ENCODE measurements around the gene LIN28B. TPM values are rescaled to one million over a fixed set of nuclear protein-coding genes. Genes with fewer than 3 reads are reported as not detected.
"Not testable (repeated sequence)": the region's sequence is repeated elsewhere in the genome, so short reads cannot be mapped to it uniquely, and the experiment has no call there.

Gene LIN28B
- polyA plus RNA-seq, 1 donor from 2014 or later, result not detected

DNA sequence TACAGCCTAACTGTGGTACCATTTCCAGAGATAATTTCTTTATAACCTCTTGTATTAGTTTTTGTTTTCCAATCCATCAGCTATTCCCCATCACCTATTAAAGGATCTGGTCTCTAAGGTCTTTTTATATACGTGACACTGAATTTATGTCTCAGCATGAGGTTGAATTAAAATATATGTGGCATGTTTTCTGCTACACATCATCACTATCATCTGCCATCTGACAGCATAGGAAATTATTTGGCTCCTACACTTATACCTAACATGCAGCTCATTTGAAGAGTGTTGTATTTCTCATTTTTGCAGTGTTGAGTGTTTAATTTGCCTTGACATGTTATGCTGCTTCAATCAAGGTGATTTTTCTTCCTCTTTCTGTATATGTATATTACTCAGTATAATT lies 100.3 kb downstream of the LIN28B start:
- H3K4me1 Mint-ChIP-seq, result no peaks in the 10 kb centered on the region
- peaks cover 0 to 1% (median 0%) of the 10 kb centered on the region in 3 donors for H3K9me3 Mint-ChIP-seq
- no peak overlapping the region for H3K4me3 Mint-ChIP-seq
- peaks cover 1% of the 10 kb centered on the region for H3K36me3 Mint-ChIP-seq
- peaks cover 11% of the 10 kb centered on the region for H3K27me3 Mint-ChIP-seq
- H3K27ac Mint-ChIP-seq, result no peak overlapping the region

DNA sequence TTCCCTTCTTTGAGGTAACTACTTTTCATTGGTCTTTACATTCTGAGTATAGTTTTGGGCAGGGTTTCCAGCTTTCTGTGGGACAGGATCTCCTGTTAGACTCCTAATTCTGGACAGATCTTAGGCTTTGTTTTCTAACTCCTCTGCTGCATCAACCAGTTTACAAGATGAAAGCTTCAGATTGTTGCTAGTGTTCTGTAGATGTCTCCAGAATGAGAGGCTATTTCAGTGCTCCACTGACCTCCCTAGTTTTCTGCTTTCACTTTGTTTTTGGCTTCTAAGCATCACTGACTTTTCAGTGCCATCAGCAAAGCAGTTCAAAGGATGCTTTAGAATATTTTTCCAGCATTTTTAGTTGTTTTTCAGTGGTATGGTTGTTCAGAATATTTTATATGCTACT lies 101.4 kb downstream of the LIN28B start:
- Mint-ChIP-seq H3K4me3 (no peak overlapping the region), H3K9me3 (peaks cover 0 to 1% (median 0%) of the 10 kb centered on the region in 3 donors), H3K27ac (no peak overlapping the region), H3K36me3 (peaks cover 1% of the 10 kb centered on the region), H3K27me3 (peaks cover 12% of the 10 kb centered on the region), H3K4me1 (no peaks in the 10 kb centered on the region)

DNA sequence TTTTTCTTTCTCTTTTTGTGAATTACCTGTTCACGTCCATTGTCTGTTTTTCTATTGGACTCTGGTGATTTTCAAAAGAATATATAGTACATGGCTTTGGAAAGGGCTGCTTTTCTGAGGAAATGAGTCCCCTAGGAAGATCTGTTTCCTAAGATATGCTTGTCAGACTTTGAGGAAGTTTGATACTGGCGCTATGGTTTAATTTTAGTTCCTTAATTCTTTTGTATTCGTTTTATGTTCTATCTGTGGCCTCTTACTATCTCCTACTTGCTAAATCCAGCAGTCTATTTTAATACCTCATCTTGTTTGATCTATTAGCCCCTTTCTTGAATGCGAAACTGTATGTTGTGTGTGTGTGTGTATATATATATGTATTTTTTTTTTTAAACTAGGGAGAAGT lies 101.9 kb downstream of the LIN28B start:
- no peak overlapping the region for H3K27ac Mint-ChIP-seq
- no peaks in the 10 kb centered on the region for H3K4me1 Mint-ChIP-seq
- H3K4me3 Mint-ChIP-seq, result no peak overlapping the region
- peaks cover 1% of the 10 kb centered on the region for H3K36me3 Mint-ChIP-seq
- peaks cover 12% of the 10 kb centered on the region for H3K27me3 Mint-ChIP-seq
- peaks cover 0 to 1% (median 0%) of the 10 kb centered on the region in 3 donors for H3K9me3 Mint-ChIP-seq

DNA sequence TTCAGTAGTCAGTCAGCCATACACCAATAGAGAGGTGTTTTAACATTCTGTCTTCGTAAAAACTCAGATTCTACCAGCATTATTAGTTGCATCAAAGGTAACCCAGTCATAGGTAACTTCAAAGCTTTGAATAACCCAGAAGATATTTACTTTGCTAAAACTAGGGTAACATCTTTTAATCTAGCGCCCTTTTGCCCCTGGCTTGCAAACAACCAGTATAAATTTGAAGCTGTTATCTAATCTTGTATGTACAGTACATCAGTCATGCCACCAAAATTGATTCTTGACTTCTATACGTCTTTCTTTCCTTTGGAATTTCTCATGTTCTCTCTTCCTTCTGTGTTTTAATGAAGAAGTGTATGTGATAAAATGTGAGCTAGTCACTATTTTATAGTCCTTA lies 109.3 kb downstream of the LIN28B start:
- Mint-ChIP-seq H3K27me3 (peaks cover 16% of the 10 kb centered on the region), H3K36me3 (no peaks in the 10 kb centered on the region), H3K9me3 (no peaks in the 10 kb centered on the region), H3K4me3 (no peak overlapping the region), H3K4me1 (no peaks in the 10 kb centered on the region), H3K27ac (no peak overlapping the region)

DNA sequence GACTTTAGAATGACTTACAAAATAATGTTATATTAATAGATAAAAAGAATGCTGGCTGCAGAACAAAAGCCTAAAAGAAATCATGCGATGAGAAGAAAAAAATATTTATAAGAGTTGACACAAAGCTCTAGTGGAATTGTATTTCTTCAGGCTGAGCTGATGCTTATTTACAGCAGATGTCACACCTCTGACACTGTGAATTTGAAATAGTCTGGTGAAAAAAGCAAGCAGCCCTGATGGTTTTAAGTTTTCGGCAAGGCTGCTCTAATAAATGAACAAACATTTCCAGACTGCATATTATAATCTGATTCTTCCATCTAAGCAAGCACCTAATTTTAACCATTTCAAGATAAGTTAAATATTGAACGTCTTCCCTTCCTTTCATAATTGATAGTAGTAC lies 109.9 kb downstream of the LIN28B start:
- peaks cover 16% of the 10 kb centered on the region for H3K27me3 Mint-ChIP-seq
- H3K4me3 Mint-ChIP-seq, result no peak overlapping the region

DNA sequence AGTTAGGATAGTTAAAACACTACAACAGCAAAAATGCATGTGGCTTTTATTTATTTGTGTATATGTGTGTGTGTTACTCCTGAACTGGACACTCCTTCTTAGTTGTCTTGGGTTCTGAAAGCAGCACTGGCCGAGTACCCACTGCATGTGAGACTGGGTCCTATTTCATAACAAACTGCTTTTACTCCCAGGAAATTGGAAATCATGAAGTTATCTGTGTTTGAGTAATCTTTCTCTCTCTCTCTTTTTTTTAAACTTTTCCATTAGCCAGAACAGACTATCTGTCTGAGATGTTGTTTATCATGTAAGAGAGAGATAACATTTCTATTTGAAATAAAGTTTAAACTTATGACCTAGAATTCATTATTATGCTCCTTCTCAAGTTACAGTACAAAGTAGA lies 110.4 kb downstream of the LIN28B start:
- peaks cover 15% of the 10 kb centered on the region for H3K27me3 Mint-ChIP-seq
- no peaks in the 10 kb centered on the region for H3K9me3 Mint-ChIP-seq
- no peak overlapping the region for H3K27ac Mint-ChIP-seq
- no peak overlapping the region for H3K4me3 Mint-ChIP-seq
- H3K36me3 Mint-ChIP-seq, result no peaks in the 10 kb centered on the region
- no peaks in the 10 kb centered on the region for H3K4me1 Mint-ChIP-seq

More for the DNA sequence above, 109.9 kb downstream of the LIN28B start:
- Mint-ChIP-seq H3K36me3 (no peaks in the 10 kb centered on the region), H3K4me1 (no peaks in the 10 kb centered on the region), H3K9me3 (no peaks in the 10 kb centered on the region), H3K27ac (no peak overlapping the region)

DNA sequence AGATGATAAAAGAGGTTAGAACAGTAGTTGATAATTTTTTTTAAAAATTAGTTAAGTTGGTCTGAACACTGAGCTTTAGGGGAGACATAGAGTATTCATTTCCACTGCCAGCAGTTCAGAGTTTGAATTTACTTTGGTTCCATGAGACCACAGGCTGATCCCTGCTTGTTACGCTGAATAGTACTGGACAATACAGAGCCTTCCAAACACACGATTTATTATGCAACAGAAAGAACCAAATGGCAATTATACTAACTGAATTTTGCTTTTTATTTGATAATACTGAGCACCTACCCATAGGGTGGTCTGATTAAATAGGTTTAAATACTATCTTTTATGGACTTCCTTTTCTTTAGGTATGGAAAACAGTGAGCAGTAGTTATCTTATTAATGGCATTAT lies 111.5 kb downstream of the LIN28B start:
- no peaks in the 10 kb centered on the region for H3K36me3 Mint-ChIP-seq
- no peaks in the 10 kb centered on the region for H3K9me3 Mint-ChIP-seq
- no peak overlapping the region for H3K27ac Mint-ChIP-seq
- no peak overlapping the region for H3K4me3 Mint-ChIP-seq
- no peaks in the 10 kb centered on the region for H3K4me1 Mint-ChIP-seq
- H3K27me3 Mint-ChIP-seq, result peaks cover 15% of the 10 kb centered on the region

DNA sequence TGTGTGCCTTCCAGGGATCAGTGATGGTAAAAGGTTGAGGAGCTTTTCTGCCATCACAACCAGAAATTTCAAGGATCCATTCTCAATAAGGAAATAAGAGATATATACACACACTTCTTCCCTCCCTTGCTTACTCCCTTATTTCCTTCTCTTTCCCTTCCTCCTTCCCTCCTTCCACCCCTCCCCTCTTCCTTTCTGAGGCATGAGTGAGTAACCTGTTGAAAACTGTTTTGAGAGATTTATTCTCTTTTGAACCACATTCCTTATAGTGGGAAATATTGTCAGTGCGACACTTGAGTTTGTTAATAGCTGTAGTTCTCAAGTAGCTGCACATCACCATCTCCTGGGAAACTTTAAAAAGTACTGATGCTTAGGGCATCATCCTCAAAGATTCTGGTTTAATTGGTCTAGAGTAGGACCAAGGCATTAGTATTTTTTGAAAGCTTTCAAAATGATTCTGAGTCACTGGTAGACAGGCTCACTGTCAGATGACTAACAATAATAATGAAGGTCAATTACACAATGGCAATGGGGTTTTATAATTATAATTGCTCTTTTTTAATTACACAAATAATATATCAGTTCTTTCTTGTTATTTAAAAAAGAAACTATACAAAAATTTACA lies 113.0 kb downstream of the LIN28B start:
- Mint-ChIP-seq H3K36me3 (no peaks in the 10 kb centered on the region), H3K9me3 (no peaks in the 10 kb centered on the region)

DNA sequence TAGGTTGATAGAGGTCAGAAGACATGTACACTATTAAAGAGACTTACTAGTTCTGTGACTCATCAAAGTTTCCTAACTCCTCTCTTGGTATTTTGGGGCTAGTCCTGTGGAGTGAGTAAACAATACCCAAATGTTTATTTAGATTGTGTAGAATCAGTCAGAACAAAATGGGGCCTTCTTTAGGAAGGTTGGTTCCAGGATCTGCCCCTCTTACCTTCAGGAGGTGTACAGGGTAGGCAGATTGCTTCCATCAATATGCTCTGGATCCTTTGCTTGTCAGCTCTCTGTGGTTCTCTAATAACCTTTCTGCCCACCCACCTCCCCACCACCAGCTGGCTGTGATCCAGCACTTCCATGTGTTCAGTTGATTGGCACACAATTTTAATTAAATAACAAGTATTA lies 115.9 kb downstream of the LIN28B start:
- H3K4me3 Mint-ChIP-seq, result no peak overlapping the region
- H3K27ac Mint-ChIP-seq, result no peak overlapping the region
- peaks cover 5% of the 10 kb centered on the region for H3K27me3 Mint-ChIP-seq
- no peaks in the 10 kb centered on the region for H3K36me3 Mint-ChIP-seq
- no peaks in the 10 kb centered on the region for H3K9me3 Mint-ChIP-seq
- H3K4me1 Mint-ChIP-seq, result no peaks in the 10 kb centered on the region

More for the DNA sequence above, 113.0 kb downstream of the LIN28B start:
- H3K27me3 Mint-ChIP-seq, result peaks cover 14% of the 10 kb centered on the region
- no peak overlapping the region for H3K27ac Mint-ChIP-seq
- H3K4me3 Mint-ChIP-seq, result no peak overlapping the region
- no peaks in the 10 kb centered on the region for H3K4me1 Mint-ChIP-seq

DNA sequence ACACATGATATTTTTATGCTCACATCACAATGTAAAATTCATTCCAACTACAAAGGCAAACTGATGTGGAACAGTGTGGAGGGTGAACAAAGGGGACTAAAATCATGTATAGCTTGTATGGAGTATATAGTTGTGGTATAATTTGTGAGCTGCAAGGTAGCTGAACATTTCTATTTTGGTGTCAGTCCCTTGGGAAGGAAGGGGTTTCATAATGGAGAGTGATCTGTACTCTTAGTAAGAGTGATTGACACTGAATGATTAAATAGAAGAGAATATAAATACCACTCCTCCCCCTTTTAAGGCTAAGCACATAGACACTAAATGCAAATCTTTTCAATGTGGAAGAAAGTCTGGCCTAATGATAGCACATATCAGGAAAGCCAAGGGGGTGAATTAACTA lies 118.3 kb downstream of the LIN28B start:
- H3K9me3 Mint-ChIP-seq, result no peaks in the 10 kb centered on the region
- H3K27ac Mint-ChIP-seq, result no peak overlapping the region
- H3K4me3 Mint-ChIP-seq, result no peak overlapping the region
- no peaks in the 10 kb centered on the region for H3K4me1 Mint-ChIP-seq
- no peaks in the 10 kb centered on the region for H3K36me3 Mint-ChIP-seq
- no peaks in the 10 kb centered on the region for H3K27me3 Mint-ChIP-seq

DNA sequence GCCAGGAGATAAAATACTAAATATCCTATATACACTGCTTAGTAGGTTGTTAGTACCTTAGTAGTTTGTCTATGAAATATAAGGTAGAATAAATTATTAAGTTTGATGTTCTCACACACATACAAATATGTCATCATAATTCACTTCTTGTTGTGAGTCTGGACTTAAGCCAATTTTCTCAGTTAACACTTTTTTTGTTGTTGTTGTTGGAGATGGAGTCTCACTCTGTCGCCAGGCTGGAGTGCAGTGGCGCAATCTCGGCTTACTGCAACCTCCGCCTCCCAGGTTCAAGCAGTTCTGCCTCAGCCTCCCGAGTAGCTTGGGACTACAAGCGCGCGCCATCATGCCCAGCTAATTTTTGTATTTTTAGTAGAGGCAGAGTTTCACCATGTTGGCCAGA lies 119.5 kb downstream of the LIN28B start:
- H3K36me3 Mint-ChIP-seq, H3K27ac Mint-ChIP-seq, H3K9me3 Mint-ChIP-seq, H3K27me3 Mint-ChIP-seq, H3K4me1 Mint-ChIP-seq, H3K4me3 Mint-ChIP-seq: not testable (repeated sequence)

DNA sequence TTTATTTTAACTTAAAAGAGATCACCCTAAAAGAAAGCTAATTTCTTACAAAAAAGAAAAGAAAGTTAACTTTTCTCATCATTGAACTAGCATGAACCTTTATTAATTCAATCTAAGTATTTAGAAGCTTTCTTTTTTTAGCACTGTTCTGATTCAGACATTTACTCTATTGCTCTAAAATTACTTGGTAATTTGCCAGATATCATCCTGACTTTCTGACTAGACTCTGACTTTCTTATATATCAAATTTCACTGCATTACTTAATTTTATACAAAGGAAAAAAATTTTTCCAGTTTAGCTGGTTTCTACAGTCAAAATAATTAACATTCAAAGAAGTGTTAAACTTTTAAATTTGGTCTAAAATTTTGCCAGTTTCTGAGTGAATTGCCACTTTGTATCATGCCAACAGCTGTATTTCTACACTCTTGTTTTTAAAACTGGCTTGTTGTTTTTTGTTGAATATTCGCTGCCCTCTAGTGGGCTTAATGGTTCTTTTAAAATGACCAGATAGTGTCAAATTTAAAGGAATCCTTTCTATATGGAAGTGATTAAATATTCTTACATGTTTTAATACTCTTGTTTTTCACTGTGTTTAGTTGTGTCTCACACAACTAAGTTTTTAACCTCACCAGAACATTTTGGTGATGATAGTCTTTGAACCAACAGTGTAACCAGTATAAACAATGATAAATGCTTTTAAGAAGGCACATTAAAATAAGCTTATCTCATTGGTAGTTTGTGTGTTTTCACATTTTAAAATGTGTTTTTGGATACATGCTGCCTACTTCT lies 120.9 kb downstream of the LIN28B start:
- Mint-ChIP-seq H3K27me3 (no peaks in the 10 kb centered on the region), H3K9me3 (no peaks in the 10 kb centered on the region), H3K4me3 (no peak overlapping the region), H3K4me1 (no peaks in the 10 kb centered on the region), H3K27ac (no peak overlapping the region), H3K36me3 (no peaks in the 10 kb centered on the region)

DNA sequence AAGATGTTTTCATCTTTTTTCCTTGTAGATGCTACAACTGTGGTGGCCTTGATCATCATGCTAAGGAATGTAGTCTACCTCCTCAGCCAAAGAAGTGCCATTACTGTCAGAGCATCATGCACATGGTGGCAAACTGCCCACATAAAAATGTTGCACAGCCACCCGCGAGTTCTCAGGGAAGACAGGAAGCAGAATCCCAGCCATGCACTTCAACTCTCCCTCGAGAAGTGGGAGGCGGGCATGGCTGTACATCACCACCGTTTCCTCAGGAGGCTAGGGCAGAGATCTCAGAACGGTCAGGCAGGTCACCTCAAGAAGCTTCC lies 121.4 kb downstream of the LIN28B start:
- no peak overlapping the region for H3K27ac Mint-ChIP-seq

DNA sequence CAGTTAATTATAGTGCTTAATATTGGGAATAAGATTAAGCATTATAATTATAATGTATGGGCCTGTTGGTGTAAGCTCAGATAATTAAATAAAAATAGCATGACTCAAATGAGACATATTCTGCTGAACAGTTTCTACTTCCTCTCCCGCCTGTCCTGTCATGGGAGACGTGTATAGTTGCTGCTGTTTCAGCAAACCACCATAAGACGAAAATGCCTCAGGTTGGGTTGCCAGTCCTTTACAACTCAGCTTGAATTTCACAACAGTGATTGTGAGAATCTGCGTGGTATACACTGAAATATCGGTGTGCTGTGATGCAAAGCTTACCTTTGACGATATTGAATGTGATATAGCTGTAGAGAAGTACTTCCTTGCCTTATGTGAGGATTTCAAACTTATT lies 123.4 kb downstream of the LIN28B start:
- no peak overlapping the region for H3K4me3 Mint-ChIP-seq
- H3K4me1 Mint-ChIP-seq, result no peaks in the 10 kb centered on the region
- H3K27ac Mint-ChIP-seq, result no peak overlapping the region
- no peaks in the 10 kb centered on the region for H3K27me3 Mint-ChIP-seq
- H3K9me3 Mint-ChIP-seq, result no peaks in the 10 kb centered on the region
- no peaks in the 10 kb centered on the region for H3K36me3 Mint-ChIP-seq

More for the DNA sequence above, 121.4 kb downstream of the LIN28B start:
- Mint-ChIP-seq H3K4me1 (no peaks in the 10 kb centered on the region), H3K27me3 (no peaks in the 10 kb centered on the region), H3K4me3 (no peak overlapping the region), H3K9me3 (no peaks in the 10 kb centered on the region), H3K36me3 (no peaks in the 10 kb centered on the region)

DNA sequence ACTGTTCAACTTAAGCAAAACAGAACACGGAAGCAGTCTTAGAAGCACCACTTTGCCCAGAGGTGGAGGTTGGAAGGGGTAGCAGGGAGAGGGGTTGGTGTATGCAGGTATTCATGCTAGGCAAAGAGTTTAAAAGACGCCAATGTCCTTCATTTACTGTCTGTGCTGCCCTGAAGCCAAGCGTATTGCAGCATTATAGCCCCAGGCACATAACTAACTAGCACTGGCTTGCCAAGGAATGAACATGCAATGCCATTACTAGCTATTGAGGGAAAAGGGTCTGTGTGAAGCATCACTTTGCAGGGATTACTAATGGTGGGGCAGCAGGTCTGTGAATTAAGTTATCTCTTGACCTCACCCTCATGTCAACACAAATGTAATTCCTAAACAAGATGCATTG lies 124.8 kb downstream of the LIN28B start:
- not testable (repeated sequence) for H3K36me3 Mint-ChIP-seq, H3K4me3 Mint-ChIP-seq, H3K27me3 Mint-ChIP-seq, H3K27ac Mint-ChIP-seq, H3K4me1 Mint-ChIP-seq, H3K9me3 Mint-ChIP-seq

DNA sequence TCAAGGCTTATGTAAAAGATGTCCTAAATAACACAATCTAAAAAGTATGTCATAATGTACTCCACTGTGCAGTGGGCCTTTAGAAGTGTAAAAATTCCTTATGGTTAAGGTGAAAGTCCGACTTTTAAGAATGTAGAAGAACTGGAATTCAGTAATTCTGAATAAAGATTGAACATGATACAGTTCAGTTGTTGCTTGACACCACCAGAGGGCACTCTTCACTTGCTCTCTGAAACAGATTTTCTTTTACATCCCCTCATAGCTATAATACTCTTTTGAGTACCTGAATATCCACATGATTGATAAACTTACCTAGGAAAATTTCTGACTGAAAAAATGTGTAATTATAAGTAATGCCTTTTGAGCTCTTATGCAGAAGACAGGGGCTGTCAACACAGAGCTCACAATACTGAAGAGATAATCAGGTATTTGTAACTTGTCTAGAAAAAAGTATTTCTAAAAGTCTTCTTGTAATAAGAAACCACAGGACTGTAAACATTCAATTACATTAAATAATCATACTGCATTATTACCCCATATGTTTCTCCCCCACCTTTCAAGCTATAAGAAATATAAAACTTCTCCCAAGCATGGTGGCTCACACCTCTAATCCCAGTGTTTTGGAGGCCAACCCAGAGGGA lies 130.8 kb downstream of the LIN28B start:
- Mint-ChIP-seq H3K27me3 (no peaks in the 10 kb centered on the region), H3K9me3 (no peaks in the 10 kb centered on the region), H3K4me3 (no peak overlapping the region), H3K36me3 (no peaks in the 10 kb centered on the region), H3K4me1 (no peaks in the 10 kb centered on the region), H3K27ac (no peak overlapping the region)
